Measurements from ENCODE around the gene GPNMB. TPM values are rescaled to one million over a fixed set of nuclear protein-coding genes. Genes with fewer than 3 reads are reported as not detected.
"Not testable (repeated sequence)": the region's sequence is repeated elsewhere in the genome, so short reads cannot be mapped to it uniquely, and the experiment has no call there.

Gene GPNMB
- 1 to 10 TPM in 1 of 2 donors, under 1 TPM in 1; 0.99 to 1.1 TPM for total RNA-seq
- polyA plus RNA-seq (2013, experiment 1 of 2): 0.07 TPM
- 0.29 TPM for polyA plus RNA-seq (2013, experiment 2 of 2)
- long read RNA-seq, experiment 1: 0 reads
- long read RNA-seq, experiment 2: 0 reads
- long read RNA-seq, experiment 3, partial matches to known transcripts: 0 of 5 reads
- long read RNA-seq, experiment 3, other reads (novel, unspliced or antisense): 5 of 5 reads
- long read RNA-seq, experiment 4, partial matches to known transcripts: 0 of 2 reads
- long read RNA-seq, experiment 4, other reads (novel, unspliced or antisense): 1 of 2 reads

DNA sequence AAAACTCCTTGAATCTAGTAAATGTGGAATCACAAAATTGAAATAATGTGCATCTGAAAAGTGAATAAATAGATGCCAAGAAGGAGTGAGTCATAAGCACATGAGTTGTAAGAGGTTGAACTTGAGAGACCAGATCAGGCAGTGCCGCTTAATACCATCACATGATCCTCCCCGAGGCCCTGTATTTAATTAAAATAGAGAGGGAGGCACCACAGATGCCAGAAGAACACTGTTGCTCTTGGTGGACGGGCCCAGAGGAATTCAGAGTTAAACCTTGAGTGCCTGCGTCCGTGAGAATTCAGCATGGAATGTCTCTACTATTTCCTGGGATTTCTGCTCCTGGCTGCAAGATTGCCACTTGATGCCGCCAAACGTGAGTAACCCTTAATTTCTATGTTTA, at the start of gene GPNMB:
GPNMB (plus strand) TSS at position 221 of the 400 bp plus-strand sequence; CDS start at position 304, 83 bp downstream.
- H3K4me1 ChIP-seq (ENCODE audit: control insufficient read depth, insufficient read depth, low read length): no peaks in the 10 kb centered on the region
- peaks cover 49% of the 10 kb centered on the region for H3K27me3 Mint-ChIP-seq (ENCODE audit: insufficient read depth)
- H3K36me3 ChIP-seq (ENCODE audit: control insufficient read depth, insufficient read depth, low read length): no peaks in the 10 kb centered on the region
- no peak within 1 kb of the TSS for H3K9ac ChIP-seq (ENCODE audit: extremely low read depth, low read length, poor library complexity, severe bottlenecking)
- no peaks in the 10 kb centered on the region for H3K36me3 Mint-ChIP-seq (ENCODE audit: low read depth)
- DNase-seq: no peak
- peaks cover 5% of the 10 kb centered on the region for H3K9me3 Mint-ChIP-seq
- peaks cover 7% of the 10 kb centered on the region for H3K4me1 Mint-ChIP-seq
- no peak within 1 kb of the TSS for H3K27ac ChIP-seq (ENCODE audit: low read depth, low read length)
- 84 to 87% methylated on average over 4 to 7 of the region's 7 CpGs for WGBS, 2 experiments (ENCODE audit: insufficient coverage in 1 of 2, insufficient read length in 1 of 2)
- H3K4me3 ChIP-seq (ENCODE audit: low read length): no peak within 1 kb of the TSS
- H3K27me3 ChIP-seq (ENCODE audit: control insufficient read depth, insufficient read depth, low read length, poor library complexity, severe bottlenecking): peaks cover 9% of the 10 kb centered on the region
- peaks cover 6% of the 10 kb centered on the region for H3K9me3 ChIP-seq (ENCODE audit: control insufficient read depth, low read length)
- H3K4me3 Mint-ChIP-seq: peak within 1 kb of the TSS; percentile 58
- TF ChIP-seq, protein P1, sequence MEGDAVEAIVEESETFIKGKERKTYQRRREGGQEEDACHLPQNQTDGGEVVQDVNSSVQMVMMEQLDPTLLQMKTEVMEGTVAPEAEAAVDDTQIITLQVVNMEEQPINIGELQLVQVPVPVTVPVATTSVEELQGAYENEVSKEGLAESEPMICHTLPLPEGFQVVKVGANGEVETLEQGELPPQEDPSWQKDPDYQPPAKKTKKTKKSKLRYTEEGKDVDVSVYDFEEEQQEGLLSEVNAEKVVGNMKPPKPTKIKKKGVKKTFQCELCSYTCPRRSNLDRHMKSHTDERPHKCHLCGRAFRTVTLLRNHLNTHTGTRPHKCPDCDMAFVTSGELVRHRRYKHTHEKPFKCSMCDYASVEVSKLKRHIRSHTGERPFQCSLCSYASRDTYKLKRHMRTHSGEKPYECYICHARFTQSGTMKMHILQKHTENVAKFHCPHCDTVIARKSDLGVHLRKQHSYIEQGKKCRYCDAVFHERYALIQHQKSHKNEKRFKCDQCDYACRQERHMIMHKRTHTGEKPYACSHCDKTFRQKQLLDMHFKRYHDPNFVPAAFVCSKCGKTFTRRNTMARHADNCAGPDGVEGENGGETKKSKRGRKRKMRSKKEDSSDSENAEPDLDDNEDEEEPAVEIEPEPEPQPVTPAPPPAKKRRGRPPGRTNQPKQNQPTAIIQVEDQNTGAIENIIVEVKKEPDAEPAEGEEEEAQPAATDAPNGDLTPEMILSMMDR (conservative IDR thresholded peaks at IDR 0.05): no peak
- H3K27ac Mint-ChIP-seq: no peak within 1 kb of the TSS

DNA sequence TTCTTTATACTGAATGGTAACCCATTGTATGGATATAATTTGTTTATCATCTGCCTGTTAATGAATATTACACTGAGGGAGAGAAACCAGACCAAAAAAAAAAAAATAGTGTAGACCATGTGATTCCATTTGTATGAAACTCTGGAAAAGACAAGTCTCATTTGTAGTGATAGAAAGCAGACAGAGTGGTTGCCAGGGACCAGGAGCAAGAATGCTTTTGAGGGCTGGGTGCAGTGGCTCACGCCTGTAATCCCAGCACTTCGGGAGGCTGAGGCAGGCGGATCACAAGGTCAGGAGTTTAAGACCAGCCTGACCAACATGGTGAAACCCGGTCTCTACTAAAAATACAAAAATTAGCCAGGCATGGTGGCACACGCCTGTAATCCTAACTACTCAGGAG, 48.8 kb upstream of the GPNMB start:
- not testable (repeated sequence) for H3K4me1 Mint-ChIP-seq; H3K27me3 ChIP-seq (ENCODE audit: control insufficient read depth, insufficient read depth, low read length, poor library complexity, severe bottlenecking); H3K4me1 ChIP-seq (ENCODE audit: control insufficient read depth, insufficient read depth, low read length); H3K4me3 ChIP-seq (ENCODE audit: low read length); H3K4me3 Mint-ChIP-seq; H3K27ac Mint-ChIP-seq; H3K9me3 Mint-ChIP-seq; DNase-seq; H3K9ac ChIP-seq (ENCODE audit: extremely low read depth, low read length, poor library complexity, severe bottlenecking); H3K9me3 ChIP-seq (ENCODE audit: control insufficient read depth, low read length); H3K27me3 Mint-ChIP-seq (ENCODE audit: insufficient read depth)
- H3K36me3 ChIP-seq (ENCODE audit: control insufficient read depth, insufficient read depth, low read length): peaks cover 70% of the 10 kb centered on the region
- WGBS, 2 experiments (ENCODE audit: insufficient coverage in 1 of 2, insufficient read length in 1 of 2): 60 to 97% methylated on average over 3 to 5 of the region's 5 CpGs
- peaks cover 59% of the 10 kb centered on the region for H3K36me3 Mint-ChIP-seq (ENCODE audit: low read depth)
- peak overlapping the region; percentile 44 for H3K27ac ChIP-seq (ENCODE audit: low read depth, low read length)

- no peak overlapping the region for H3K27ac Mint-ChIP-seq
- Histone ChIP-seq H3K9ac (ENCODE audit: extremely low read depth, low read length, poor library complexity, severe bottlenecking) (no peak overlapping the region), H3K4me3 (ENCODE audit: low read length) (no peak overlapping the region), H3K4me1 (ENCODE audit: control insufficient read depth, insufficient read depth, low read length) (no peaks in the 10 kb centered on the region), H3K27me3 (ENCODE audit: control insufficient read depth, insufficient read depth, low read length, poor library complexity, severe bottlenecking) (peaks cover 8% of the 10 kb centered on the region), H3K27ac (ENCODE audit: low read depth, low read length) (no peak overlapping the region), H3K36me3 (ENCODE audit: control insufficient read depth, insufficient read depth, low read length) (peaks cover 60% of the 10 kb centered on the region), H3K9me3 (ENCODE audit: control insufficient read depth, low read length) (no peaks in the 10 kb centered on the region)
- H3K9me3 Mint-ChIP-seq: peaks cover 1% of the 10 kb centered on the region
- no peak for DNase-seq
- 85 to 92% methylated on average over 1 to 2 of the region's 2 CpGs for WGBS, 2 experiments (ENCODE audit: insufficient coverage in 1 of 2, insufficient read length in 1 of 2)
- H3K27me3 Mint-ChIP-seq (ENCODE audit: insufficient read depth): no peaks in the 10 kb centered on the region
- peaks cover 5% of the 10 kb centered on the region for H3K4me1 Mint-ChIP-seq
- peaks cover 46% of the 10 kb centered on the region for H3K36me3 Mint-ChIP-seq (ENCODE audit: low read depth)
- TF ChIP-seq, protein P1 (conservative IDR thresholded peaks at IDR 0.05): no peak
- H3K4me3 Mint-ChIP-seq: no peak overlapping the region
Measured at GRCh38 chr7:23200331-23200730, 46.2 kb upstream of the GPNMB start.
